Ovary (tissue), 3 donors: ENCODE measurements around the gene MCUR1.

Experiments used
- CTCF ChIP-seq, 3 donors: fragments of 450-650 bp in 2 of 3; fragments of 200-600 bp in 1 of 3; IDR thresholded peaks; one replicate each; pipeline versions ENCODE4 v1.5.1 to v1.8.0; 2016 to 2022; ENCODE audit warnings: antibody characterized with exemption in 3 of 3, mild to moderate bottlenecking in 1 of 3
- EP300 ChIP-seq: sonication (generic); formaldehyde crosslinking; IDR thresholded peaks from one replicate; pipeline ENCODE4 v1.6.1; 2017; ENCODE audit warnings: antibody characterized with exemption
- POLR2A ChIP-seq: fragments of 450-650 bp; IDR thresholded peaks from one replicate; pipeline ENCODE4 v1.6.1; 2017; ENCODE audit warnings: antibody characterized with exemption, mild to moderate bottlenecking, moderate library complexity
- donor health status: DM: no; HTN: no; CAD: no.

GRCh38 chr6:13814938-13815575 lies 700 bp upstream of the MCUR1 start:
- TF ChIP-seq CTCF (IDR thresholded peaks at IDR 0.05) = no peak
- TF ChIP-seq POLR2A = no peak
- TF ChIP-seq EP300 = no peak
